Dermis lymphatic vessel endothelial cell (primary cell): ENCODE measurements around the gene HAUS8. TPM values are rescaled to one million over a fixed set of nuclear protein-coding genes. Genes with fewer than 3 reads are reported as not detected.

ENCODE experiments used
- total RNA-seq: library from RNA; depleted of rRNA; stranded (reverse); fragments of >200 nt; gene quantifications from 2 replicates; pipeline ENCODE4 v1.2.1, GENCODE V29; 2014

The HAUS8 gene
- total RNA-seq: 1.6 and 1.9 TPM in 2 replicates

GRCh38 chr19:17075035-17075863 lies at the start of gene HAUS8, which contains the start of gene MYO9B:
TSS of gene HAUS8 (minus strand) at chr19:17075452. CDS start at chr19:17075422, 30 bp downstream.
TSS of gene MYO9B (plus strand) at chr19:17075777. CDS start at chr19:17101718, 25,941 bp downstream.

GRCh38 chr19:17026706-17027534 lies 48.3 kb downstream of the HAUS8 start, which contains the start of gene CPAMD8:
TSS of gene CPAMD8 (minus strand) at chr19:17026810. CDS start at chr19:17026642, 168 bp downstream.

Other genes starting within 250 kb of the HAUS8 start
- 17.4 and 25.7 TPM in 2 replicates for gene SIN3B, start 246.1 kb downstream of the HAUS8 start, total RNA-seq
- 4.4 and 6.4 TPM in 2 replicates for gene F2RL3, start 186.5 kb downstream of the HAUS8 start, total RNA-seq
- gene CPAMD8, start 48.6 kb downstream of the HAUS8 start, total RNA-seq: 1.8 and 2.6 TPM in 2 replicates
- gene MYO9B, start 325 bp upstream of the HAUS8 start, total RNA-seq: 24.0 and 24.8 TPM in 2 replicates
- gene USE1, start 139.9 kb upstream of the HAUS8 start, total RNA-seq: 14.0 and 15.2 TPM in 2 replicates
- 3.5 and 7.2 TPM in 2 replicates for gene OCEL1, start 150.8 kb upstream of the HAUS8 start, total RNA-seq
- 26.0 and 27.7 TPM in 2 replicates for gene NR2F6, start 170.5 kb upstream of the HAUS8 start, total RNA-seq
- 33.1 and 37.3 TPM in 2 replicates for gene USHBP1, start 189.3 kb upstream of the HAUS8 start, total RNA-seq
- gene BABAM1, start 192.0 kb upstream of the HAUS8 start, total RNA-seq: 57.4 and 70.9 TPM in 2 replicates
- 0.33 and 0.43 TPM in 2 replicates for gene ANKLE1, start 206.4 kb upstream of the HAUS8 start, total RNA-seq
- gene ABHD8, start 228.0 kb upstream of the HAUS8 start, total RNA-seq: 4.7 and 7.6 TPM in 2 replicates
- 34.4 and 37.2 TPM in 2 replicates for gene MRPL34, start 230.4 kb upstream of the HAUS8 start, total RNA-seq
- gene DDA1, start 234.1 kb upstream of the HAUS8 start, total RNA-seq: 19.7 and 26.3 TPM in 2 replicates